Uterus (tissue), 2 donors: Measurements from ENCODE around the gene APOF.

Experiments used
- POLR2A ChIP-seq, 2 donors: fragments of 450-650 bp; IDR thresholded peaks; one replicate each; pipeline ENCODE4 v1.6.1; 2016; ENCODE audit warnings: antibody characterized with exemption in 2 of 2, mild to moderate bottlenecking in 1 of 2, moderate library complexity in 1 of 2
- TF ChIP-seq, protein P1 (sequence below), 4 experiments: fragments of 200-600 bp in 2 of 4; fragments of 450-650 bp in 2 of 4; sonication (generic) in 2 of 4; IDR thresholded peaks; one replicate each; pipeline ENCODE4 v1.5.1; 2016 to 2019; ENCODE audit warnings: antibody characterized with exemption in 4 of 4, mild to moderate bottlenecking in 2 of 4, moderate library complexity in 1 of 4

DNA sequence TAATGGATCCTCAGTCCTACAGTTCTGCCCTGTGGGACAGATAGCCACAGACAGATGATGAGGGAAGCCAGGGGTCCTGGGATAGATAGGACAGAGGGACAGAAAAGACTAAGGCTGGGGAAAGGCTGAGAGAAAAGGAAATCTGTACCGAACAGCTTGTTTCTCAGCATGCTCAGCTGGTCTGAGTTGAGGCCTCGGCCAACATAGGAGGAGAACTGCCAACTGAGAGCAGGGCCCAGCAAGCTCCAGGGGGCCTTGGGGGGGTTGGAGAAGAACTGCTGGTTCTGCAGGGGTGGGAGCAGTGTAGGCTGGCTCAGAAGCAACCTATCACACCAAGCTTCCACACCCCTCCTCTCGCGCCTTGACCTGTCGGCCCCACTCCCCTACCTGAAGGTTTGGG, 13.9 kb downstream of the APOF start:
- TF ChIP-seq, protein P1, sequence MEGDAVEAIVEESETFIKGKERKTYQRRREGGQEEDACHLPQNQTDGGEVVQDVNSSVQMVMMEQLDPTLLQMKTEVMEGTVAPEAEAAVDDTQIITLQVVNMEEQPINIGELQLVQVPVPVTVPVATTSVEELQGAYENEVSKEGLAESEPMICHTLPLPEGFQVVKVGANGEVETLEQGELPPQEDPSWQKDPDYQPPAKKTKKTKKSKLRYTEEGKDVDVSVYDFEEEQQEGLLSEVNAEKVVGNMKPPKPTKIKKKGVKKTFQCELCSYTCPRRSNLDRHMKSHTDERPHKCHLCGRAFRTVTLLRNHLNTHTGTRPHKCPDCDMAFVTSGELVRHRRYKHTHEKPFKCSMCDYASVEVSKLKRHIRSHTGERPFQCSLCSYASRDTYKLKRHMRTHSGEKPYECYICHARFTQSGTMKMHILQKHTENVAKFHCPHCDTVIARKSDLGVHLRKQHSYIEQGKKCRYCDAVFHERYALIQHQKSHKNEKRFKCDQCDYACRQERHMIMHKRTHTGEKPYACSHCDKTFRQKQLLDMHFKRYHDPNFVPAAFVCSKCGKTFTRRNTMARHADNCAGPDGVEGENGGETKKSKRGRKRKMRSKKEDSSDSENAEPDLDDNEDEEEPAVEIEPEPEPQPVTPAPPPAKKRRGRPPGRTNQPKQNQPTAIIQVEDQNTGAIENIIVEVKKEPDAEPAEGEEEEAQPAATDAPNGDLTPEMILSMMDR (IDR thresholded peaks at IDR 0.05) = no peak
- no peak for TF ChIP-seq POLR2A (IDR thresholded peaks at IDR 0.05)
